Measurements from ENCODE around the gene SETD1B. TPM values are rescaled to one million over a fixed set of nuclear protein-coding genes. Genes with fewer than 3 reads are reported as not detected.

Gene SETD1B
- total RNA-seq, 1 donor from 2014 or later = 20.7 TPM

DNA sequence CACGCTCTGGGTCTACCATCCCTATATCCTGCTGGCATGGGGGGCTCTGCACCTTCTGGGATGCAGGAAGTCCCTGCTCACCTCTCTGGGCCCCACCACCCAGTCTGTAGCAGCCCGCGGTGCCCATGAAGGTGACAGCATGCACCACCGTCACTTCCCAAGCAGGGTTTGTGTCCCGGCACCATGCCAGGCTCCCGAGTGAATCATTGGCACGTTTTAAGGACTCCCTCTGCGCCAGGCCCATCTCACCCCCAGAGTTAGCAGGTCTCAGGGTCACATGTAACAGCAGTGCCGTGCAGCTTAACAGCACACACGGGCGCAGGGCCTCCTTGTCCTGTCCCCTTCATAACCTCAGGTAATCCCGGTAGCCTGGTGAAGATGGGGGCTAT lies 19.9 kb downstream of the SETD1B start:
- DNase-seq (ENCODE audit: low spot score) = no peak

DNA sequence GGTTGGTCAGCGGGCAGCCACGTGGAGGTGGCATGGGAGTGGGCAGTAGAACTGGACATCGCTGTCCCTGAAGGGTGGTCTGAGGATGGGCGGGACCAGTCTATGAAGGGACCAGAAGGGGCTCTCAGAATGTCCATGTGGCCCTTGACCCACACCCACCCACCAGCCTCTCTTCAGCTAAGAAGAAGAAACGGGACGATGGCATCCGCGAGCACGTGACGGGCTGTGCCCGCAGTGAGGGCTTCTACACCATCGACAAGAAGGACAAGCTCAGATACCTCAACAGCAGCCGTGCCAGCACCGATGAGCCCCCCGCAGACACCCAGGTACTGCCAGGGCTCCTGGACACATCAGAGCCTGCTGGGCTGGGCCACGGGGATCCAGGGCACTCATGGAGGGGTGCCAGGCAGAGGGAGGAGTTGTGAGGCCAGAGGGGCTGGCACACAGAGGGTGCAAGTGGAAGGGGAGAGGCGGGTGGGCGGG lies 21.3 kb downstream of the SETD1B start:
- DNase-seq (ENCODE audit: low spot score) = no peak

DNA sequence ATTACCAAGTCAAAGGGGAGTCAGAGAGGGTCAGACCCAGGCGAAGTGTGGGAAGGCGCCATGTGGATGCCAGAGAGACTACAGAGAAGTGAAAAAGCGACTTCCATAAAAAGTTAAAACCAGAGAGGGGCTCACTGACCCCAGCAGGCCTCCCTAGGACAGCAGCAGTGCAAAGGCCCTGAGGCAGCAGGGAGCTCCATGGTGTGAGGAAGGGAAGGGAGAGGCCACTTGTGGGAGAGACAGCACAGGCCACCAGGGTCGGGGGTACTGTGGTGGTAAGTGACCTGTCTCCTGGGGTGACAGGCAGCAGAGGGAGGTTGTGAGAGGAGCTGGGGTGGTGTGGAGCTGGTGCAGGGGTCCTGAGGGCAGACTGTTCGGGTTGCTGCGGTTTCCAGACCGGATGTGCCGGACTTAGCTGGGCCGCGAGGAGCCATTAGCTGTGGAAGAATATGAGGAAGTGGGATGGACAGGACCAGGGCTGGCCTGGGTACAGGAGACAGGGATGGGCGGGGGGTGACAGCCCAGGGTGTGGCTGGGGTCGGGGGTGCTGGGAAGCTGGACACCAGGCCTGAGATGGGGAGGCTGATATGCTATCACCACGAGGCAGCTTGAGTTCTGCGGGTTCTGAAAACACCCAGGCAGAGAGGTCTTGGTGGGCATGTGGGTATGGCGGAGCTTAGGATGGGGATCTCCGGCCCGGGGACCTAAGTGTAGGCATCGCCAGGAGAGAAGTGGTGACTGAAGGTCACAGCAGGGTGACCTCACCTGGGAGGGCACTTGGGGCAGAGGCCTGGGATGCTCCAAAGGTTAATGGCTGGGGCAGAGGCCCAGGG lies 22.7 kb downstream of the SETD1B start:
- DNase-seq (ENCODE audit: low spot score) = no peak

DNA sequence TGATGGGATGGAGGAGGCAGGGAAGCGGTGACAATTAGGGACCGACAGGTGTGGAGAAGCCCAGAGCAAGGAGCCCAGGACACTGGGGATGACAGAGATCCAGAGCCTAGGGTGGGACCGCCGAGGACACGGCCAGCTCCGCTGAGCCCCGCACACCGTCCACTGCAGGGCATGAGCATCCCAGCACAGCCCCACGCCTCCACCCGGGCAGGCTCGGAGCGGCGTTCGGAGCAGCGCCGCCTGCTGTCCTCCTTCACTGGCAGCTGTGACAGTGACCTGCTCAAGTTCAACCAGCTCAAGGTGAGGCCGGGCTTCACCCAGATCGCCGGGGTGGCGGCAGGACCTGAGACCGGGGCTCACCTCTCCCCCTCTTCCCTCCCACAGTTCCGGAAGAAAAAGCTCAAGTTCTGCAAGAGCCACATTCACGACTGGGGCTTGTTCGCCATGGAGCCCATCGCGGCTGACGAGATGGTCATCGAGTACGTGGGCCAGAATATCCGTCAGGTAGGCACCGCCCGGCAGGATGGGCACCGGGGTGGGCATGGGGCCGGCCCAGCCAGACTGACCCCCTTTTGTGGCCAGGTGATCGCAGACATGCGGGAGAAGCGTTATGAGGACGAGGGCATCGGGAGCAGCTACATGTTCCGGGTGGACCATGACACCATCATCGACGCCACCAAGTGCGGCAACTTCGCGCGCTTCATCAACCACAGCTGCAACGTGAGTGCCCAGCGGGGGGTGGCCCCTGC lies 23.7 kb downstream of the SETD1B start:
- no peak for DNase-seq (ENCODE audit: low spot score)

DNA sequence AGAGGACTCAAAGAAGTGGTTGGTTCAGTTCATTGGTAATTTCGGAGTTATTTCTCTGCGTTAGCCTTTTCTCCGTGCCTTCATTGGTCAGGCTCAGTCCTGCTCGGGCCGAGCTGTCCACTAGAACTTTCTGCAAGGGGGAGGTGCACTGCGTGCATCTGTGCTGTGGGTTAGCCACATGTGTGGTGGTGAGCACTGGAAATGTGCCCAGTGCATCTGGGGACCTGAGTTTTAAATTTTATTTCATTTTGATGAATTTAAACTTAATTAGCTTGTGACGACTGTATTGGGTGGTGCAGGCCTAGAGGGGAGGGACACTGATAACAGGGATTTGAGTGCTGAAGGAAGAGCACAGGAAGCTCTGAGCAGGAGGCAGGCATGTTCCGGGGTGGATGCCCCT lies 24.5 kb downstream of the SETD1B start:
- DNase-seq (ENCODE audit: low spot score) = no peak

DNA sequence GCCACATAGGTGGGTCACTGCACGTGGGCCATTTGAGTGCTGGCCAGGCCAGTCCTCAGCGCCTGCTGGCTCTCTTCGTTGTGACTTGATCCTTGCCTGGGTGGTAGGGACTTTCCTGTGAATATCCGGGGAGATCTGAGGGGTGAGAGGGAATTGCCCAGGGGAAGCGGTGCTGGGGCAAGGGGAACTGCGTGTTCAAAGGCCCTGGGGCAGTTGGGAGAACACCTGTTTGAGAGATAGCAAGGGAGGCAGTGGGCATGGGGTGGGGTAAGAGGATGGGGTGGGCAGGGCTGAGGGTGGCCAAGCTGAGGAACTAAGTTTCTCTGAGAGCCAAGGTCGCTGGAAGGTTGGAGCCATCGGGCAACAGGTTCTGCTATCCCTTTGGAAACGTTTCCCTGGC lies 25.0 kb downstream of the SETD1B start:
- DNase-seq (ENCODE audit: low spot score) = no peak

DNA sequence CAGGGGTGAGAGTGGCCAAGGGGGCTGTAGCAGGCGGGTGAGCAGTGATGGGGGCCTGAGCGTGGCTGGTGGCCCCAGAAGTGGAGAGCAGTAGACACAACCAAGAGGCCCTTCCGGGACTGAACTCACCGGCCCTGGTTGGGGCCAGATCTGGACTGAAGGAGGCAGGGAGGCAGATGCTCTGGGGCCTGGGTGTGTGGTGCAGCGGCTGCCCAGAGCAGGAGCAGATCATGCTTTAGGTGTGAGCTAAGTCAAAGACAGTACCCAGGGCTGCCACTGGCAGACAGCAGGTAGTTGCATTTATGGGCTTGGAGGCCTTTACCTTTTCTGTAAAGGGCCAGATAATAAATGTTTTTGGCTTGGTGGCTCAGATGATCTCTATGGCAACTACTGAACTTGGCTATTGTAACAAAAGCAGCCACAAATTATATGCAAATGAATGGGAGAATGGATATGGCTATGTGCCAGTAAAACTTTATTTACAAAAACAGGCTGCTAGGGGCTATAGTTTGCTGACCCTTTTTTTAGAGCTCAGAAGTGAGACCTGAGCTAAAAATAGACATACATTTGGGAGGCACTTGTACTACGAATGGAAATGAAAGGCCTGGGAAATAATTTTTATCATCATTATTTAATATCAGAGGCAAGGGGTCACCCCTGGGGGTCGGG lies 25.6 kb downstream of the SETD1B start:
- DNase-seq (ENCODE audit: low spot score) = no peak

DNA sequence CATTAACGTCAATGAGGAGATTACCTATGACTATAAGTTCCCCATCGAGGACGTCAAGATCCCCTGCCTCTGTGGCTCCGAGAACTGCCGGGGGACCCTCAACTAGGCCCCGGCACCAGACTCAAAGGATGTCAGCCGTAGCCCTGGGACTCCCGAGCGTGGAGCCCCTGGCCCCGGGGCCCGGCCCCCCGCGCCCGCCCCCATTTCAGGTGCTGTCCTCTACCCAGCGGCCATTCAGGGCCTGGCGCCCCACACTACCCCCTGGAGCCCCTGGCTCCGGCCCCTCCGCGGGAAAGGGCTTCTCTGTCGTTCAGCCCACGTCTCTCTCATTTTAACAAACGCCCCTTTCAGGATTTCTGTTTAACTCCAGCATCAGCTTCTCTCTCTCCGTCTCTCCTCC lies 26.3 kb downstream of the SETD1B start:
- no peak for DNase-seq (ENCODE audit: low spot score)

DNA sequence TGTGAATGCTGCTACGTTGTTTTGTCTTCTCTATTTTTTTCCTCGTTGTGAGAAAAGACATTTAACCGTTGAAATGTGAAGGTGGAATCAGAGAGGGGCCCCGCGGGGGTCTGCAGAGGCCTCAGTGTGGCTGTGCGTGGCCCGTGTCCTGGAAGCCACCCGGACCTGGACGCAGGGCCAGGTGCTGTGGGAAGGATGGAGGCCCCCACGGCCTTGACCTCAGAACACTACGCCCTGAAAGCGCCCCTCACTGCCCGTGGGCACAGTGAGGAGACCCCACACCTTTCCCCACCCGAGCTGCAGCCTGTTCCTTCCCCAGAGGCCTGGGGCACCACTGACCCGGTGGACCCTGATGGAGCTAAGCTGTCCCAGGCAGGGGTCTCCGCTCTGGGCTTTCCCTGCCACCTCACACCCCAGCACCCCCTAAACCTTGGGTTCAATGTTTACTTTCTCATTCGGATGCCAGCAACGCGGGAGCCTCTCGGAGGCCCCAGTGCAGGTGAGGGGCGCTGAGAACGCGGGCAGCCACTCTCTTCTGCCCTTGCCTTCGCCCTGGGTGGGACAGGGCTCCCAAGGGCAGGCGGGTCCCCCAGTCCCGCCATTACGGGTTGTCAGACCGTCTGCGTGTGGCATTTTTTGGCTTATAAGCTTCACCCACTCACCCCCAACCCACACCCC lies 26.9 kb downstream of the SETD1B start:
- no peak for DNase-seq (ENCODE audit: low spot score)

DNA sequence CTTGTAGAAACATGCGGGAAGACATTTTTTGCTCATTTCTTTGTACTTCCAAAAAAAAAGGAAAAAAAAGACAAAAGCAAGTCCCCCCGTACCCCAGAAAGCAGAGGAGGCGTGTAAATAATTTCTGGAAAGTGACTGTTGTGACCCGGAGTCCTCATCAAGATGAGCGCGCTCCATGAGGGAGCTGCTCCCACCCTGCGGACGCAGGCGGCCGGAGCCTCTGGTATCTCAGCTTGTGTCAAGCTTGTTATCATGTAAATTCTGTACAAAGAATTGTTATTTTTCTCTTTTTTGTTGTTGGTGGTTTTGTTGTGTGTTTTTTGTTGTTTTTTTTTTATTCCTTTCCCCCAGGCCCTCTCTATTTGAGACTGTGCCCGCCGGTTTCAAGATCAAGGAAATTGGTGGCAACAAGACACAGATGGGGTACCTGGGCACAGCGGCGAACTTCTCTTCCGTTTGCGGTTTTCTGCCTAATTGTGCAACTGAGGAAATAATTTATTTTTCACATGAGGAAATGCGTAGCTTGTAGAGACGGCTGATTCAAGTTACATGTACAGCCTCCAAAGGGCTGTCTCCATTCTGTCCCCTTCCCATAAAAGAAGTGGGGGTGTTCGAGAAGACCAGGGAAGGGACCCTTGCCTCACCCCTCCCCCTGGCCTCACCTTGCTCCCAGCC lies 27.9 kb downstream of the SETD1B start:
- DNase-seq (ENCODE audit: low spot score) = no peak

DNA sequence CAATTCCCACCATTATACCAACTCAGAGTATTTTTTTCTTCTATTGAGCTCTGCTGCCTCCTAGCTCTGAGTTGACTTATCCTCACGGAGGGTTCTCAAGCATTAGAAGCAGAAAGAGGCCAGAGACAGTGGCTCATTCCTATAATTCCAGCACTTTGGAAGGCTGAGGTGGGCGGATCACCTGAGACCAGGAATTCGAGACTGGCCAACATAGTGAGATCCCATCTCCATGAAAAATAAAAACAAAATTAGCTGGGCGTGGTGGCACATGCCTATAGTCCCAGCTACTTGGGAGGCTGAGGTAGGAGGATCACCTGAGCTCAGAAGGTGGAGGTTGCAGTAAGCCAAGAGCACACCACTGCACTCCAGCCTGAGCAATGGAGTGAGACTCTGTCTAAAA lies 33.9 kb downstream of the SETD1B start:
- DNase-seq (ENCODE audit: low spot score) = no peak

DNA sequence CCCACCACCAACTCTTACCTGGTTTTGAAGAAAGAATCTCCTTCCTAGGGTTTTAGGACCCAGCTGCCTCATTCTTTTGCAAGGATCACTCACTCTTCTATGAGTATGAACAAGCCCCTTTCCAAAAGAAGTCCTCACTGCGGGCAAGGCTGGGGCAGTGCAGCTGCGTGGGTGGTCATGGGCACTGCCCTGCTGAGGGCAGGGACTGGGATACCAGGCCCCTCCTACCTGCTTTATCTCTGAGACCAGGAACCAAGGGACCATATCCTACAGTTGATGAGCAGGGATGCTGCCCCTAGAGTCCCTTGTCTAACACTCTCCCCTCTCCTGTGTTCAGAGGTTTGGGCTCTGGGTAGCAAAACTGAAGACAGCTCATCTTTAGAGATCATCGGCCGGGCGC lies 34.3 kb downstream of the SETD1B start:
- DNase-seq (ENCODE audit: low spot score) = no peak

DNA sequence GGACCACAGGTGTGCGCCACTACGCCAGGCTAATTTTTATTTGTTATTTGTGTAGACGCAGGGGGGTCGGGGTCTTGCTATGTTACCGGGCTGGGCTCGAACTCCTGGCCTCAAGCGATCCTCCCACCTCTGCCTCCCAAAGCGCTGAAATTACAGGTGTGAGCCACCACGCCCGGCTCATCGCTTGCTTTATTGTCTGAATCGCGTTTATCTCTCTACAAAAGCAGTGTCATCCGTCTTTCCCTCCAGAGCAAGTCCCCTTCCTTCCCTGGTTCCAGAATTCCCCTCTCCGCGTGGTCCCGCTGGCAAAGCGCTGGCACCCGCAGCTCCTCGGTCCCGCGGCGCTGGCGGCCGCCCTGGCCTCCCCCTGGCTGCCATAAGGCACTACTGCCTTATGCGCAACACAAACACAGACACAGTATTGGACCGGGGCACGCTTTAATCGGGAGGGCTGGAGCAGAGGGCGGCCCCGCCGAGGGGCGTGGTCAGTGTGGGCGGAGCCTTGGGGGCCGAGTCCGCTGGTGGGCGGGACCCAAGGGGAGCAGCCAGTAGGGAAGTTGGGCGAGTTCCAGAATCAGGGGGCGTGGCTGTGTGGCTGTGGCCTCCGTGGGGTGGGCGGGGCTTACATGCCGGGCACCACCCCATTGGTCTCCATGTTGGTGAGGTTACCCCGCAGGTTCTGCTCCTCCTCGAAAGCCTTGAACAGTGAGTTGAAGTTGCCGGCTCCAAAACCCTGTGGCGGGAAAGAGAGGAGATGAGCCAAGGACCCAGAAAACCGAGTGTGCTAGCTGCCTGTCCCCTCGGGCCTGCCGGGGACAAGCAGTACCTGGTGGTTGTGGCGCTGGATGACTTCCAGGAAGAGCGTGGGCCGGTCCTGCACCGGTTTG lies 35.5 kb downstream of the SETD1B start:
- peak; percentile 100 for DNase-seq (ENCODE audit: low spot score)

DNA sequence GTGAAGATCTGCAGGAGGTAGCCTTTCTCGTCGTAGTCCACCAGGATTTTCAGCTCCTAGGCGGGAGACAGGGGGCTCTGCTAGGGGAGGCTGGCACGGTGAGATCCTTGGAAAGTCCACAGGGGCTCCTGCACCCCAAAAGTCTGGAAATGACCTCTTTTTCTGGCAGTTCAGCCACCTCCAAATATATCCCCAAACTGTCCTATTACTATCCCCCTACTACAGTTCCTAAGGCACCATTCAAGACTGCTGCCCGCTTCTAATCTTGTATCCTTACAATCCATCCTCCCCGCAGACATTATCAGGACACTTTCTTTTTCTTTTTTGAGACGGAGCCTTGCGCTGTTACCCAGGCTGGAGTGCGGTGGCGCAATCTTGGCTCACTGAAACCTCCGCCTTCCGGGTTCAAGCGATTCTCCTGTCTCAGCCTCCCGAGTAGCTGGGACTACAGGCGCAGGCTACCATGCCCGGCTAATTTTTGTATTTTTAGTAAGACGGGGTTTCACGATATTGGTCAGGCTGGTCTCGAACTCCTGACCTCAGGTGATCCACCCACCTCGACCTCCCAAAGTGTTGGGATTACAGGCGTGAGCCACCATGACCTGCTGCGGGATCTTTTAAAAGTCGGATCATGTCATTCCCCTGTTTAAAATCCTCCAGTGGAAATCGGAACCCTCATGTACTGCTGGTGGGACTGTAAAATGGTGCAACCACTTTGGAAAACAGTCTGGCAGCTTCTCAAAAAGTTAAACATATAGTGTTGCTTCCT lies 36.4 kb downstream of the SETD1B start:
- no peak for DNase-seq (ENCODE audit: low spot score)

DNA sequence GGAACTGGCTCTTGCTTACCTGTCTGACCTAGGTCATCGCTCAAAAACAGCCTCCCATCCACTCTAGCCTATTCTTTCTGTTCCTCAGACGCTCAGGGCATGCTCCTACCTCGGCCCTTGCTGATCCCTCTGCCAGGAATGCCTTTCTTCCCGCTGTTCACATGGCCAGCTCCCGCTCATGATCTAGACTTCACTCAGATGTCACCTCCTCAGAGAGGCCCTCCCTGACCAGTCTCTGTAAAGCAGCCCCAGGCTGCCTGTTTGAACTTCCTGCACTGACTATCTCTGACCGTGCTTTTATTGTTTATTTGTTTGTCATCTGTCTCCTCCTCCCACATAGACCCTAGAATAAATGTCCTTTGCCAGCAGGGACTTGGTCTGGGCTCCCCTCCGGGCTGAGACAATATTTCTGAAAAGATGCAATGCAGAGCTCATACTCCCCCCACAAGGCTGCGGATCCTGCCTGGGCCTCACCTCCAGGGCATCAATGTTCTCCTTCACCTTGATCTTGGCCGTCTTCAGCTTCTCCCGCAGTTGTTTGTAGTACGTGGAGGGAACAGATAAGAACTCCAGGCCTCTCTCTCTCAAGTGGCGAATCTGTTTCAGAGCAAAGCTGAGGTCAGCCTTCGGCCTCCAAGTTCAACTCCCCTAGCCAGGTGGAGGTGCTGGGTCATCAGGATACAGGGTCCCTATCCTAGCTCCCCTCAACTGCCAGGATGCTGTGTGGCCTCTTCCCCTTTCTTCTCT lies 39.6 kb downstream of the SETD1B start:
- DNase-seq (ENCODE audit: low spot score) = no peak

DNA sequence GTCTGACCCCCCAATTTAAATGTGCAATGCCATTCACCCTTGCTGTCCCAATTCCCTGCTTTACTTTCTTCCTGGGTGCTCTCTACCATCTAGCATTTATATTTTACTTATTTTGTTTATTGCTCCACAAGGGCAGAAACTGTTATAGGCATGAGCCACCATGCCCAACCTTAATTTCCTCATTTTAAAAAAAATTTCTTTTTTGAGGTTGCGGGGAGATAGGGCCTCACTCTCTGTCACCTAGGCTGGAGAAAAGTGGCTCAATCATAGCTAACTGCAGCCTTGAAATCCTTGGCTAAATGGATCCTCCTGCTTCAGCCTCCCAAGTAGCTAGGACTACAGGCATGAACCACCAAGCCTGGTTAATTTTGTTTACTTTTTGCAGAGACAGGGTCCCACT lies 41.9 kb downstream of the SETD1B start:
- DNase-seq (ENCODE audit: low spot score) = no peak

DNA sequence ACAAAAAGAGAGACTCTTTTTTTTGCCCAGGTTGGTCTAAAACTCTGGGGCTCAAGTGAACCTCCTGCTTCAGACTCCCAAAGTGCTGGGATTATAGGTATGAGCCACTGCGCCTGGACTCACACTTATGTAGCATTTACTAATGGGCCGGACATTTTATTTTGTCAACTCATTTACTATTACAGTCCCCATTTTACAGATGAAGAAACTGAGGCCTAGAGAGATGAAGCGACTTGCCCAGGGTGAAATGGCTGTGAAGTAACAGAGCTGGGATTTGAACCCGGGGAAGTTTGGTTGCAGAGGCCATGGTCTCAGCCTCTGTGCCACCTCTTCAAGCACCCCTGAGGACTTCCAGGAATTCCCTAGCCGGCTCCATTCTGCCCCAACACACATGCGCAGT lies 45.4 kb downstream of the SETD1B start:
- DNase-seq (ENCODE audit: low spot score) = no peak

DNA sequence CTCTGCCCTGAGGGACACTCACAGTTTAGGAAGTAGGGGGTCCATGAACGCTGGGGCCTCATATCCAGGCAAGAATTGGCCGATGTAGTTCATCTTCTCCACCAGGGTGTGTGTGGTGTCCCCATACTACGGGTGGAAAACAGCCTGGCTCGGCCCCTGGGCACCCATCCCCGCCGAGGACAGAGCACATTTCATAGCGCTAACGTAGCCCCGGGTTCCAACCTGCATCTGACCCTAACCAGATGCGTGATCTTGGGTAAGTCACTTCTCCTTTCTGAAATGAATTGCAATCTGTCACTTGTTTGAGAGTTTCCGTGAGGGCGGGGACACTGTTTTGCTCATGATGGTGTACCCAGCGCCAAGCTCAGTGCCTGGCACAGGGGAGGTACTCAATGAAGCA lies 45.9 kb downstream of the SETD1B start:
- no peak for DNase-seq (ENCODE audit: low spot score)
